RPMI7951 (cell line): Measurements from ENCODE around the gene MCCC1. TPM values are rescaled to one million over a fixed set of nuclear protein-coding genes. Genes with fewer than 3 reads are reported as not detected.
"Not testable (repeated sequence)": the region's sequence is repeated elsewhere in the genome, so short reads cannot be mapped to it uniquely, and the experiment has no call there.

Experiments used
- DNase-seq: peaks from one replicate; pipeline ENCODE4 v3.0.0-alpha.2; 2012; ENCODE audit warnings: low read depth
- total RNA-seq: library from RNA; depleted of rRNA; stranded (reverse); fragments of >200 nt; shearing (Covaris generic); gene quantifications from 2 replicates; pipeline ENCODE4 v1.2.3, GENCODE V29; 2014

MCCC1 gene
- total RNA-seq, 1 experiment from 2014 or later: 23.9 TPM

DNA sequence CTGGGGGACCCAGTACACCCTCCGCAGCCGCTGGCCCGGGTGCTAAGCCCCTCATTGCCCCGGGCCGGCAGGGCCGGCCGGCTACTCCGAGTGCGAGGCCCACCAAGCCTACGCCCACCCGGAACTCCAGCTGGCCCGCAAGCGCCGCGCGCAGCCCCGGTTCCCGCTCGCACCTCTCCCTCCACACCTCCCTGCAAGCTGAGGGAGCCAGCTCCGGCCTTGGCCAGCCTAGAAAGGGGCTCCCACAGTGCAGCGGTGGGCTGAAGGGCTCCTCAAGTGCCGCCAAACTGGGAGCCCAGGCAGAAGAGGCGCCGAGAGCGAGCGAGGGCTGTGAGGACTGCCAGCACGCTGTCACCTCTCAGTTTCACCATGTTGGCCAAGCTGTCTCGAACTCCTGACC lies 4.7 kb upstream of the MCCC1 start:
- DNase-seq: not testable (repeated sequence)

DNA sequence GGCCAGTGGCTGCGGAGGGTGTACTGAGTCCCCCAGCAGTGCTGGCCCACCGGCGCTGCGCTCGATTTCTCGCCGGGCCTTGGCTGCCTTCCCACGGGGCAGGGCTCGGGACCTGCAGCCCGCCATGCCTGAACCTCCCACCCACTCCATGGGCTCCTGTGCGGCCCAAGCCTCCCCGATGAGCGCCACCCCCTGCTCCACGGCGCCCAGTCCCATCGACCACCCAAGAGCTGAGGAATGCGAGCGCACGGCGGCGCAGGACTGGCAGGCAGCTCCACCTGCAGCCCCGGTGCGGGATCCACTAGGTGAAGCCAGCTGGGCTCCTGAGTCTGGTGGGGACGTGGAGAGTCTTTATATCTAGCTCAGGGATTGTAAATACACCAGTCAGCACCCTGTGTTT lies 1.7 kb upstream of the MCCC1 start:
- DNase-seq: not testable (repeated sequence)

DNA sequence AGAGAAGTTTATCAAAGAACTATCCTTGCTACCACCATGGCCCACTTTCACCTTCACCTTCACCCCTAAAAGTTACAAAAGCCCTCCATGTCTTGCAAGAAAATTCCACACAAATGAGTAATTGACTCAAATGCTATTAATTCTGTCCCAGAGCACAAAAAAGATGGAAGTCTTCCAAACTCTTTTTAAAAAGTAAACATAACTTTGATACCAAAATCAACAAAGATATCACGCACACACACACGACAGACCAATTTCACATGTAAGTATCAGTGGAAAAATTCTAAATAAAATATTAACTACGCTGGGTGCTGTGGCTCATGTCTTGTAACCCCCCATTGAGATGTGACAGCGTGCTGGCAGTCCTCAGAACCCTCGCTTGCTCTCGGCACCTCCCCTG lies 1.1 kb upstream of the MCCC1 start:
- no peak for DNase-seq

DNA sequence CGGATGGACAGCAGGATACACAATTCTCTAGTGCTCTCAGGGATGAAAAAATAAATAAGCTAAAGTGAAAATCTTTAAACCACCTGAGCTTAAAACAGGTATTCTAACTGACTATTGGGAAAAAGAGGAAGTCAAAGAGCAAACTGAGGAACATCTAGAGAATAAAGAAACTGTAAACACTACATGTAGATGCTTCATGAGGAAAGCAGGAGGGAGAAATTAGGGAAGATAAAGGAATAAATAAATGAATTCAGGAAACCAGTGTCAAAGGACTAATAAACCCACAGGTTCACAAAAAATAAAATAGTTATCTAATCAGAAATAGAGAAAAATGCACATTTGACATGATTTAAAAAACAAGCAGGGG lies 525 bp upstream of the MCCC1 start:
- no peak for DNase-seq

DNA sequence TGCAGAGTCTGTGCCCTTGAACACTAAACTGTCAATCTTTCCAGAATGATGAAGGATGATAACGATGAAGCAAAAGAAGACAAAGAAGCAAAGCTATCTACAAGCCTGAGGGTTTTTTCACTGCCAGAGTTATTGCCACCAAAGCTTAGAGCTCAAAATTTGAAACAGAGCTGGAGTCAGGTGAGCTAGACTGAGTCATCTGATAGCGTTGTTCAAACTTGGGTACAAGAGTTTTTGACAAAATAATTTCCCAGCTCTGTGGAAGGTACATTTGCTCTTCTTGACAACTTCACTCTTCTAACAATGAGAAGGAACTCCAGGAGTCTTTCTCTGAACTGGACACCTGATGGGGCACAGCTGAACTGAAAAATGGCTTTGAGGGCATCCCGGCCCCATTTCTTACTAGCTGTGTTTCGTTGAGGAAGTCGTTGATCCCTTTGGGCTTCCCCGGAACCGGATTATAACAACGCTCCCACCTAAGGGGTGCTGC lies 715 bp downstream of the MCCC1 start:
- DNase-seq: no peak

DNA sequence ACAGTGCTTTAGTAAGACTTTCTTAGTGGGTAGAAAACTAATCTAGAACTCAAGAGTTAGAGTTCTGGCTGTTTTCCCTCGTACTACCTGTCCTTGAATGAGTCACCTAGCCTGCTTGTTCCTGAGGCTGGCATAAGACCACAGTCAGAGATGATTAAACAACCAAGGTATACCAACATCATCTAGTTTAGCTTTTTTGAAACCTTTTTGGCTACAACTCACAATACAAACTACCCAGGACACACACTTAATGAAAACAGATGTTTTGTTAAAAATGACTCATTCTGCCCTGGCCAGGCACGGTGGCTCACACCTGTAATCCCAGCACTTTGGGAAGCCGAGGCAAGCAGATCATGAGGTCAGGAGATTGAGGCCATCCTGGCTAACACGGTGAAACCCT lies 4.6 kb downstream of the MCCC1 start:
- DNase-seq: no peak

DNA sequence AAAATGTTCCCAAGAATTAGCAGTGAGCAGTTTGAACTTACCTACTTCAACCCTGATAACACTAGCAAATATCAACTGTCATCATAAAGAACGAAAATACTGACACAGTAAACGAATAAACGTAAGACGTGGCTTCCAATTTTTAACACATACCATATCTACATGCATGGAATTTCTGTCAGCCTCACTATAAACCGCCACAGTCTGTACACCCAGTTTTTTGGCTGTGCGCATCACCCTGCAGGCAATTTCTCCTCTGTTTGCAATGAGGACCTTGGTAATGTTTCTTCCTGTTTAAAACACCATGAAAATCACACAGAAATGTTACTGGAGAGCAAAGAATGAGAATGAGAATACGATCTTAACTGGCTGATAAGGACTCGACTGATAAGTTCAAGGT lies 7.0 kb downstream of the MCCC1 start:
- DNase-seq: no peak

DNA sequence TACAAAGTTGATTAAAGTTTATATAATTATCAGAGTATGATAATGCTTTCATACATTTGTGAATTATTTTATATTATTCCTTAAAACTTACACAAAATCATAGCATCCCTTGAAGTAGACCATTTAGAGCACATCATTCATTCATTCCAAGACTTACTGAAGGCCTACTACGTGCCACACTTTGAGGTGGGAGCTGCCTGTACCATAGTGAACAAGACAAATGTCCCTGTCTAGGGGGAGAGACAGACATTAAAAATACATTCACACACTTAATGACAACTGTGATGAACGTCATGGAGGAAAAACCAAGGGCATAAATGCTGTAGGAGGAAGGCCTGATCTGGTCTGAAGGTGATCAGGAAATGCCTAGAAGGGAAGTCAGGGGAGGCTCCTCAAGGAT lies 12.1 kb downstream of the MCCC1 start:
- no peak for DNase-seq

DNA sequence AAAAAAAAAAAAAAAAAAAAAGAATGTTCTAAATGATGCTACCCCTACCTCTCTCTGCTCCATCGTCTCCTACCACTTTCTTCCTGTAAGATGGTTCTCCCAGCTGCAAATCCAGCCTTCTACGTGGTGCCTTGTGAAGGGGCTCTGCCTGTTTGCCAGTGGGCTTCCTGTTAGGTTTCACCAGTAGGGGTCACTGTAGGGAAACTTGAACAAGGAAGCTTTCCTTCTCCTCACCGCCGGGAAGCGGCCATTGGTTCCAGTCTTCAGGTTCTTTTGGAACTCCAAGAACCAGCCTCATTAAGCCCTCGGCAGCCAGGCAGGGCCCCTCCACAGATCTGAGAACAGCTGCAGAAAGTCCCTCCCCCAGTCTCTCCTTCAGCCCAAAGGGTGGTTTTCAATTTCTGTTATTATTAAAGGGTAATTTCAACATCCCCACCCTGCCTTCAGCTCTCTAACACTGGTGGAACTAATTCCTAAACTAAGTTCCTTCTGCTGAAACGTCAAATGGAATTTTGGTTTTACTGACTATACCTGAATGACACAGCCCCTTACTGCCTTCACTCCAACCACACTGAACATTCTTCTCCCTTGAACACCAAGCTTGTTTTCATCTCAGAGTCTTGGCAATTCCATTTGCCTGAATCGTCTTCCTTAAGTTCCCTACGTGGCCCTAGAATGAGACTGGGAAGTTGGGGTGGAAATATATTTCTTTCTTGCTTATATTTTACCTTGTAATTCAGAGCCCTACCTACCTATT lies 13.5 kb downstream of the MCCC1 start:
- peak; percentile 33 for DNase-seq

DNA sequence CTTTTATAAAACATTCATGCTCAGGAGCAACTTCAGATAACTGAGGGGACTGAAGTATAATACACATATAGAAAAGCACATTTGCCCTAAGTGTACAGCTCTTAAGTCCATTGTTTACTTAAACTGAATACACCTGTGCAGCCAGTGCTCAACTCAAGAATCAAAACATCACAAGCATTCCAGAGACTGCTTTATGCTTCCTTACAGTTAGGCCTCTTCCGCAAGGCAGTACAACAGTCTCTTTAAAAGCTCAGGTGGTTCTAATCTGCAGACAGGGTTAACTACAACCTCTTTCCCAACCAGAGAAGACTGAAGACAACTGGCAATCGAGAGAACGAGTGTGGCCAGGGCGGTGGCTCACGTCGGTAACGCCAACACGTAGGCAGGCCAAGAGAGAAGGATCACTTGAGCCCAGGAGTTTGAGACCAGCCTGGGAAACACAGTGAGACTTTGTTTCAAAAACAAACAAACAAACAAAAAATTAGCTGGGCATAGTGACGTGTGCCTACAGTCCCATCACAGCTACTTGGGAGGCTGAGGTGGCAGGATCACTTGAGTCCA lies 16.9 kb downstream of the MCCC1 start:
- DNase-seq: no peak

DNA sequence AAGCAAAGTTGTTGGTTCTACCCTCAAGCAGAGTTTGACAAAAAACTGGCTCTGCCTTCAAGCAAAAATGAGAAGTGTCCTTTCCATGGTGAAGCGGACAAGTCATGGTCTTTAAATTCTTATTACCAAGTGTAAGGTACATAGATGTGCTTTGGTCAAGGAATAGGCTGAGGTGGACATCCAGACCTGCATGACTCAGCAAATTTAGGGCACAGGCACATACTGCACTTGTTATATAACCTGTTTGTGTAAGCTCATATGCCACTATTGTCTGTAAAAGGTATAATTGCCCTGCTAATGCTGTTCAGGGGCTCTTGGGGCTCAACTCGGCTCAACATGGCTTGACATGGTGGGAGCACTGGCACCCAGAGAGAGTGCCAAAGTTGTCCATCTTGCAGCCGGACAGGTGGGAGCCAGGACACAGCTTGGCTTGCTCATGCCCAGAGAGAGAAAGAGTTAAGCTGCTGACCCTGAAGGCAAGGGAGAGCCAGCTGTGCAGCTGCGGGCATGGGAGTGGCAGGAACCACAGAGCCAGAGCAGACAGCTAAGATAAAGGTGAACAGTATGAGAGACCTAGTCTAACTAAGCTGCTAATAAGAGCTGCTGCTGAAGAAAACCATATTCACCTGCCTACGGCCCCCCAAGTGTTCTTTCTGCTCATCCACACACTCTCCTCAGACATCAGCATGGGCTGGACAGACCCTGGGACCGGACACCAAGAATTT lies 17.7 kb downstream of the MCCC1 start:
- no peak for DNase-seq

DNA sequence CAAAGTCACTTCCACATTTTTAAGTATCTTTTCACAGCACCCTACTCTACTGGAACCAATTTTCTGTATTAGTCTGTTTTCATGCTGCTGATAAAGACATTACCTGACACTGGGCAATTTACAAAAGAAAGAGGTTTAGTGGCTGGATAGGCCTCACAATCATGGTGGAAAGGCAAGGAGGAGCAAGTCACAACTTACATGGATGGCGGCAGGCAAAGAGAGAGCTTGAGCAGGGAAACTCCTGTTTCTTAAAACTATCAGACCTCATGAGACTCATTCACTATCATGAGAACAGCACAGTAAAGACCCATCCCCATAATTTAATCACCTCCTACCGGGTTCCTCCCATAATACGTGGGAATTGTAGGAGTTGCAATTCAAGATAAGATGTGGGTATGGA lies 18.7 kb downstream of the MCCC1 start:
- no peak for DNase-seq

DNA sequence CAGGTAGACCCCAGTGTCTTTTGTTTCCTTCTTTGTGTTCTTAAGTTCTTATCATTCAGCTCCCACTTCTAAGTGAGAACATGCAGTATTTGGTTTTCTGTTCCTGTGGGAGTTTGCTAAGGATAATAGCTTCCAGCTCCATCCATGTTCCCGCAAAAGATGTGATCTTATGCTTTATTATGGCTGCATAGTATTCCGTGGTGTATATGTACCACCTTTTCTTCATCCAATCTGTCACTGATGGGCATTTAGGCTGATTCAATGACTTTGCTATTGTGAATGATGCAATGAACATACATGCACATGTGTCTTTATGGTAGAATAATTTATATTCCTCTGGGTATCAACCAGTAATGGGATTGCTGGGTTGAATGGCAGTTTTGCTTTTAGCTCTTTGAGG lies 24.4 kb downstream of the MCCC1 start:
- no peak for DNase-seq

DNA sequence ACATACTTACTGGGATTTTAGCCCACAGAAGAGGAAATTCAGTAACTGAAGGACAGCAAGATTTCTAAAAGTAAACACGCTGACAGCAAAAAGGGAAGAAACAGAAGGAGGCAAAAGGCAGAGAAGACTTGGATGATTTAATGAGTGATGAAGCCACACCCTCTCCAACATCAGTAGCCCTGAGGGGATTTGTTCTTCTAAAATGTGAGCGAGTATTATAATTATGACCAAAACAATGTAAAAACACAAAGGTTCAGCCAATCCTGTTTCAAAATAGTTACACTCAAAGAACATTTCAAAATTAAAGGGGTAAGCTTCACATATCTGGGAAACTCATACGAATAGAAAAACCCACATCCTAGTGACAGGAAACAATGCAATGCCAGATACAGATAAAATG lies 25.0 kb downstream of the MCCC1 start:
- DNase-seq: peak; percentile 68

DNA sequence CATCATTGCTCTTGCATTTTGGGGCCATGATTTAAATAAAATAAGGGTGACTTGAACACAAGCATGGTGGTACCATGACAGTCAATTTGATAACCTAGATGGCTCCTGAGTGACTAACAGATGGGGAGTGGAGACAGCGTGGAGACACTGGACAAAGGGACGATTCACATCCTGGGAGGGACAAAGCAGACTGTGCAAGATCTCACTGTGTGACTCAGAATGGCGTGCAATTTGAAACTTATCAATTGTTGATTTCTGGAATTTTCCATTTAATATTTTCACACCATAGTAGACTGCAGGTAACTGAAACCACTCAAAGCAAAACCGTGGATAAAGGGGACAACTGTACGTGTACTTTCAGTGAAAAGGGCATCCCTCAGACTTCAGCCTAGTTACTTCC lies 25.5 kb downstream of the MCCC1 start:
- DNase-seq: peak; percentile 67

DNA sequence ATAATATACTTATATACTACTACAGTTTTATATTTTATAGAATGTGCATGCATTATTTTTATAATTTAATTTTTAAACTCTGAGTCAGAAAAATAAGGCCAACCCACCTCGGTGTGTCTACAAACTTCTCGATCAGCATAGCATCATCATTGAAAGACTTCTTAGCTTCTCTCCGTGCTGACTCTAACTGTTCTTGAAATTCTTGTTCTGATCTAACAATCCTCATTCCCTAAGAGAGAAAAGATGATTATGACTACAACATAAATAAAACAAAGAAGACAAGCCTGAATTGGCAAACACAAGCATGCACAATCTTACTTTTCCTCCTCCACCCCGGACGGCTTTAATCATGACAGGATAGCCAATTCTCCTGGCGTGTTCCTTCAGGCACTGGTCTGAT lies 28.4 kb downstream of the MCCC1 start:
- no peak for DNase-seq

DNA sequence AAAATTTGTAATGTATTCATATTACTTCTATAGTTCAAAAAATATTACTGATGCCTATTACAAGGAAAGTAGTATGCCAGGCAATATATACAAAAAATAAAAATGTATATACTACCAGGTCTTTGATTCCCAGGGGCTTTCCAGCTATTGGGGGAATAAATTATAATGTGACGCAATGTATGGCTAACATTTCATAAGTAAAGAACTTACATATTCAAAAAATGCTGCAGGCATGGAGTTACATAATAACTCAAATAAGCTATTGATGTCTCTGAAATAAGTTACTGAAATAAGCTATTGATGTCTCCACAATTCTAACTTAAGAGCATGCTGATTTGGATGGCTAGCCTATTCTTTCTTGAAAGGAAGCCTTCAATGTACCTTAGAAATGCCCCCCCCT lies 30.2 kb downstream of the MCCC1 start:
- DNase-seq: no peak

DNA sequence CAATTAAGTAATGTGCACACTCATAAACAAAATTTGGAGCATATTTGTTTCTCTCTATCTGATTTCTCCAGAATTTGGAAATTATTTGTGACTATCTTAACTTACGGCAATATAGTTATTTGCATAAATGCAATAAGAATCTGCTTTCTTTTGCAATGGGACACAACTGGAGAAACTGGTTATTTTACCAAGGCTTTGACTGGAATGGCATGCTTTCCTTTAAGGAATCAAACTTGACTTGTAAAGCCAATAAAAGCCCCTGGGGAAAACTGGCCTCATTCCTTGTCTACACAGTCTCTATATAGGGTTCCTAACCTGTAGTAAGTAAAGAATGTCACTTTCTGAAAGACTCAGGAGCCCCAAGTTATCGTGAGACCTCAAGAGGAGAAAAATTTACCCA lies 32.4 kb downstream of the MCCC1 start:
- not testable (repeated sequence) for DNase-seq

DNA sequence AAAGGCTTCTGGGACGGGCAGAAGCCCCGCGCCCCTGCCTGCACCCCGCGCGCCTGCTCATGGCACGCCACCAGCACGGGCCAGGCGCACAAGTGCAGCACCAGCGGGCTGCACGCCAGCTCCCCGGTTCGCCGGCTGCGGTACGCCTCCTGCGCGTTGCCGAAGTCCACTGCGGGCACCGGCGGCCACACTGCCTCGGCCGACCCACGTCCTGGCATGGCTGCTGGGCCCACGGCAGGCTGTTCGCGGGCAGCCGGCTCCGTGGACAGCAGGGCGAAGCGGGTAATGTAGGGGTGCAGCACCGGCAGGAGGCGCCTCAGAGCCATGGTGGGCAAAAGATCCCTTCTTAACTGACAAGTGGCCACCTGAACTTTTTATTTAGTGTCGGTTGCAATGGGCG lies 34.8 kb downstream of the MCCC1 start:
- DNase-seq: no peak

DNA sequence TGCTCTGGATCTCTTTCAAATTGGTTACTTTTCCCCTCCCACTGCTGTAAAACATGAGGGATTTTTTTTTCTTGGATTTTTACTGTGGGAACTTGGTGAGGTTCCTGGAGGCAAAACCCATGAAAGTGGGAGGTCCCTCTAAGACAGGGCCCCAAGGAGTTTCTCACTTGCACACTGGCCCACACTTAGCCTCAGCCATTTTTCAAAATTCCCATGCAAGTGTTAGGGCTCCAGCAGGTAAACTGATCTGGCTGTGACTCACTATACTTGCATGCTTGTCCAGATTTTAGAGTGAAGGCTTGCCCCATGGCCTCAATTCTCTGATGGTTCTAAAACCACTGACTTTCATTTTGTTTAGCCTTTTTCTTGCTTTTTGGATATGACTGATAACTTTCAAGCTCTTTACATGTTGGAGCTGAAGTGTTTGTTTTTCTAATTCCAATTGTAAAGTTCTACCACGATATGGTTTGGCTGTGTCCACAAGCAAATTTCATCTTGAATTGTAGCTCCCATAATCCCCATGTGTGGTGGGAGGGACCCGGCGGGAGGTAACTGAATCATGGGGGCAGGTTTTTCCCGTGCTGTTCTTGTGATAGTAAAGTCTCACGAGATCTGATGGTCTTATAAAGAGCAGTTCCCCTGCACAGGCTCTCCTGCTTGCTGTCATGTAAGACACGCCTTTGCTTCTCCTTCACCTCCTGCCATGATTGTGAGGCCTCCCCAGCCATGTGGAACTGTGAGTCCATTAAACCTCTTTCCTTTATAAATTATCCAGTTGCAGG lies 37.7 kb downstream of the MCCC1 start:
- peak; percentile 3 for DNase-seq

DNA sequence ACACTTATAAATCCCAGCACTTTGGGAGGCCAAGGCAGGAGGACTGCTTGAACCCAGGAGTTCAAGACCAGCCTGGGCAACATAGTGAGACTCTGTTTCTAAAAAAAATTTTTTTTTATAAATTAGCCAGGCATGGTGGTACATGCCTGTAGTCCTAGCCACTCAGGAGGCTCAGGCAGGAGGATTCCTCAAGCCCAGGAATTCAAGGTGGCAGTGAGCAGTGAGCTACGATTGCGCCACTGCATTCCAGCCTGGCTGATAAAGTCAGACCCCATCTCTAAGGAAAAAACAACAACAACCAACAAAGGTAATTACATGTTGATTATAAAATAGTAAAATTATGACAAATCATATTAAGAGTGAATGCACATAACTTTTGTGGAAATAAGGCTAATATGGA lies 40.9 kb downstream of the MCCC1 start:
- no peak for DNase-seq

DNA sequence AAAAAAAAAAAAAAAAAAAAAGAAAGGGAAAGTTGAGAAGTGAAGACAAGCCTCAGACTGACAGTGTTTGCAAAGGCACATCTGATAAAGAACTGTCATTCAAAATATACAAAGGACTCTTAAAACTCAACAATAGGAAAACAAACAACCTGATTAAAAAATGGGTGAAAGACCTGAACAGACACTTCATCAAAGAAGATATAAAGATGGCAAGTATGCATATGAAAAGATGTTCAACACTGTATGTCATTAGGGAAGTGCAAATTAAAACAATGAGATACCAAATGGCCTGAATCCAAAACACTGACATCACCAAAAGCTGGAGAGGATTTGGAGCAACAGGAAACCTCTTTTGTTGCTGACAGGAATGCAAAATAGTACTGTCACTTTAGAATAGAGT lies 48.6 kb downstream of the MCCC1 start:
- DNase-seq: no peak
